GM21723 (cell line): Measurements from ENCODE around the gene REL.
A peak's percentile ranks its signal among the peaks of the same experiment; 100 is the strongest.
"Not testable (repeated sequence)": the region's sequence is repeated elsewhere in the genome, so short reads cannot be mapped to it uniquely, and the experiment has no call there.

Source experiments
- ATAC-seq: cut with Tn5 transposase; IDR thresholded peaks from one replicate; pipeline ENCODE4 v1.9.1; 2021; ENCODE audit warnings: mild to moderate bottlenecking, moderate library complexity; ENCODE audit not compliant: unreplicated experiment

REL gene

GRCh38 chr2:60867007-60867406 is 14.4 kb upstream of the REL start:
- no peak for ATAC-seq

GRCh38 chr2:60867848-60868247 is 13.5 kb upstream of the REL start:
- ATAC-seq: no peak

GRCh38 chr2:60868589-60869273 is 12.6 kb upstream of the REL start:
- ATAC-seq: no peak

- peak; percentile 50 for ATAC-seq
These were observed 8.9 kb upstream of the REL start for GRCh38 chr2:60872510-60872928.

- peak; percentile 86 for ATAC-seq
These were observed 8.0 kb upstream of the REL start for GRCh38 chr2:60873381-60873780.

- no peak for ATAC-seq
These were observed 5.9 kb upstream of the REL start for GRCh38 chr2:60875520-60875919.

GRCh38 chr2:60880643-60881046 is 729 bp upstream of the REL start:
- ATAC-seq: no peak

- ATAC-seq: peak; percentile 30
These were observed 1.8 kb downstream of the REL start for GRCh38 chr2:60882971-60883753.

GRCh38 chr2:60883896-60884295 is 2.5 kb downstream of the REL start:
- ATAC-seq: no peak

- no peak for ATAC-seq
These were observed 3.4 kb downstream of the REL start for GRCh38 chr2:60884800-60885199.

GRCh38 chr2:60885683-60886082 is 4.3 kb downstream of the REL start:
- no peak for ATAC-seq

- ATAC-seq: no peak
These were observed 5.6 kb downstream of the REL start for GRCh38 chr2:60886991-60887390.

- no peak for ATAC-seq
These were observed 7.5 kb downstream of the REL start for GRCh38 chr2:60888853-60889252.

GRCh38 chr2:60889581-60890392 is 8.4 kb downstream of the REL start:
- ATAC-seq: not testable (repeated sequence)

GRCh38 chr2:60890393-60890707 is 9.0 kb downstream of the REL start:
- no peak for ATAC-seq

GRCh38 chr2:60891180-60891579 is 9.8 kb downstream of the REL start:
- no peak for ATAC-seq

GRCh38 chr2:60898567-60898966 is 17.2 kb downstream of the REL start:
- no peak for ATAC-seq

GRCh38 chr2:60899230-60899891 is 18.0 kb downstream of the REL start:
- peak; percentile 74 for ATAC-seq

- ATAC-seq: peak; percentile 34
These were observed 18.5 kb downstream of the REL start for GRCh38 chr2:60899892-60900249.

- ATAC-seq: not testable (repeated sequence)
These were observed 19.9 kb downstream of the REL start for GRCh38 chr2:60901296-60901695.

- not testable (repeated sequence) for ATAC-seq
These were observed 24.5 kb downstream of the REL start for GRCh38 chr2:60905867-60906266.
